Liver (tissue), 3 donors: ENCODE results near the gene PARP4.
"Not testable (repeated sequence)": the region's sequence is repeated elsewhere in the genome, so short reads cannot be mapped to it uniquely, and the experiment has no call there.

ENCODE experiments used
- CTCF ChIP-seq: fragments of 150-350 bp; IDR thresholded peaks from 2 replicates; pipeline ENCODE4 v1.5.1; 2017; ENCODE audit warnings: improper control_type of control experiment, low read depth, low read length; ENCODE audit not compliant: missing input control
- EGR1 ChIP-seq, 2 donors: IDR thresholded peaks; 2 replicates each; pipeline ENCODE4 v1.6.1; 2016 to 2018; ENCODE audit warnings: antibody characterized with exemption in 2 of 2, low read depth in 2 of 2
- FOXA2 ChIP-seq: IDR thresholded peaks from 2 replicates; pipeline ENCODE4 v1.6.1; 2016; ENCODE audit warnings: antibody characterized with exemption
- GABPA ChIP-seq, 2 donors: IDR thresholded peaks in 1 of 2; conservative IDR thresholded peaks in 1 of 2; 2 replicates each; pipeline ENCODE4 v1.6.1; 2016; ENCODE audit warnings: antibody characterized with exemption in 2 of 2, mild to moderate bottlenecking in 1 of 2, moderate library complexity in 1 of 2
- JUND ChIP-seq, 2 donors: IDR thresholded peaks; 2 replicates each; pipeline ENCODE4 v1.6.1; 2016; ENCODE audit warnings: antibody characterized with exemption in 2 of 2
- MAX ChIP-seq: IDR thresholded peaks from 2 replicates; pipeline ENCODE4 v1.6.1; 2016; ENCODE audit warnings: antibody characterized with exemption
- NR2F2 ChIP-seq: IDR thresholded peaks from 2 replicates; pipeline ENCODE4 v1.6.1; 2016; ENCODE audit warnings: antibody characterized with exemption
- REST ChIP-seq: IDR thresholded peaks from 2 replicates; pipeline ENCODE4 v1.6.1; 2016; ENCODE audit warnings: antibody characterized with exemption, mild to moderate bottlenecking
- YY1 ChIP-seq: IDR thresholded peaks from 2 replicates; pipeline ENCODE4 v1.6.1; 2016; ENCODE audit warnings: antibody characterized with exemption, mild to moderate bottlenecking
- donor health status: healthy.
- donor health status: healthy.

GRCh38 chr13:24380227-24380626 is 132.4 kb downstream of the PARP4 start:
- TF ChIP-seq GABPA (IDR thresholded peaks at IDR 0.05 in 1 of 2, conservative IDR thresholded peaks at IDR 0.05 in 1 of 2); MAX; CTCF; JUND (IDR thresholded peaks at IDR 0.05); FOXA2; EGR1 (IDR thresholded peaks at IDR 0.05; ENCODE audit: low read depth in 2 of 2); YY1; REST; NR2F2: not testable (repeated sequence)
